Measurements from ENCODE around the gene RAB3C. TPM values are rescaled to one million over a fixed set of nuclear protein-coding genes. Genes with fewer than 3 reads are reported as not detected.

The RAB3C gene
- total RNA-seq, 4 donors from 2014 or later = 1.1 to 2.7 (median 1.2) TPM; not detected in 1

DNA sequence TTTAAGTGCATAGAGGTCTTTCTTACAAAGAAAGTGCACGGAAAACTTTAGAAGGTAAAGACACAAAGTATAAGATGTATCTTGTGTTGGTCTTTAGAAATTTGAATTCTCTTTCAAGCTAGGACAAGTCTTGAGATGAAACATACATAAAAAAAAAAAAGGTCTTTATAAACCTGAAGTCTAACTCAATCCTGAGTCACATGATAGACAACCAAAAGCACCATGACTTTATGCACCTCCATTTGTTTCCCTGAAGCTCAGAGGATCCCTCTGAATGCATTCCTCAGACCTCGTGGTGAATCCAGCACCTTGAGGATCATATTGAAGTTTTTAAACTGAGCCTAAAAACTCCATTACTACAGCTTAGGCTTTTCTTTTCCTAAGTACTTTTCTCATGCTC, 91.8 kb downstream of the RAB3C start:
- TF ChIP-seq POLR2A (IDR thresholded peaks at IDR 0.05) = no peak
- TF ChIP-seq, protein P1, sequence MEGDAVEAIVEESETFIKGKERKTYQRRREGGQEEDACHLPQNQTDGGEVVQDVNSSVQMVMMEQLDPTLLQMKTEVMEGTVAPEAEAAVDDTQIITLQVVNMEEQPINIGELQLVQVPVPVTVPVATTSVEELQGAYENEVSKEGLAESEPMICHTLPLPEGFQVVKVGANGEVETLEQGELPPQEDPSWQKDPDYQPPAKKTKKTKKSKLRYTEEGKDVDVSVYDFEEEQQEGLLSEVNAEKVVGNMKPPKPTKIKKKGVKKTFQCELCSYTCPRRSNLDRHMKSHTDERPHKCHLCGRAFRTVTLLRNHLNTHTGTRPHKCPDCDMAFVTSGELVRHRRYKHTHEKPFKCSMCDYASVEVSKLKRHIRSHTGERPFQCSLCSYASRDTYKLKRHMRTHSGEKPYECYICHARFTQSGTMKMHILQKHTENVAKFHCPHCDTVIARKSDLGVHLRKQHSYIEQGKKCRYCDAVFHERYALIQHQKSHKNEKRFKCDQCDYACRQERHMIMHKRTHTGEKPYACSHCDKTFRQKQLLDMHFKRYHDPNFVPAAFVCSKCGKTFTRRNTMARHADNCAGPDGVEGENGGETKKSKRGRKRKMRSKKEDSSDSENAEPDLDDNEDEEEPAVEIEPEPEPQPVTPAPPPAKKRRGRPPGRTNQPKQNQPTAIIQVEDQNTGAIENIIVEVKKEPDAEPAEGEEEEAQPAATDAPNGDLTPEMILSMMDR (IDR thresholded peaks at IDR 0.05) = no peak
- Histone ChIP-seq H3K9me3 (no peaks in the 10 kb centered on the region), H3K4me1 (no peaks in the 10 kb centered on the region), H3K27me3 (no peaks in the 10 kb centered on the region), H3K36me3 (no peaks in the 10 kb centered on the region), H3K4me3 (no peak overlapping the region), H3K27ac (no peak overlapping the region)
- no peak for DNase-seq

DNA sequence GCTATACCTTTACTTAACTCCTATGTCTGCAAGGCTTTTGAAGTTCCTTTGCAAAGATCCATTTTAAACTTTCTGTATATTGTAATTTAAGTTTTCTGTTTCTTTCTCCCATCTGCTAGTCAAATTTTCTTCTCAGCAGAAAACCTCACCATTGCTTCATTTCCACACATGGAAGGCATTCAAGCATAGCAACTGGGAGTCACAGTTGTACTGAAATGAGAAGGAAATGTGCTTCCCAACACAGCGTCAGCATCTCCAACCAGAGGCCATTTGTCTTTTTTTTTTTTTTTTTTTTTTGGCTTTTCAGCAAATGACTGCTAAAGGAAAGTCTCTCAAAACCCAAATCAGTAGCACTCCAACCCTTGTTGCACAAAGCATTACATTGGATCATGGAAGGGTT, 92.5 kb downstream of the RAB3C start:
- no peak overlapping the region for H3K4me3 ChIP-seq
- no peak for DNase-seq
- H3K27me3 ChIP-seq = no peaks in the 10 kb centered on the region
- no peaks in the 10 kb centered on the region for H3K4me1 ChIP-seq
- H3K36me3 ChIP-seq = no peaks in the 10 kb centered on the region
- no peaks in the 10 kb centered on the region for H3K9me3 ChIP-seq
- TF ChIP-seq POLR2A (IDR thresholded peaks at IDR 0.05) = no peak
- TF ChIP-seq, protein P1 (IDR thresholded peaks at IDR 0.05) = no peak
- no peak overlapping the region for H3K27ac ChIP-seq

DNA sequence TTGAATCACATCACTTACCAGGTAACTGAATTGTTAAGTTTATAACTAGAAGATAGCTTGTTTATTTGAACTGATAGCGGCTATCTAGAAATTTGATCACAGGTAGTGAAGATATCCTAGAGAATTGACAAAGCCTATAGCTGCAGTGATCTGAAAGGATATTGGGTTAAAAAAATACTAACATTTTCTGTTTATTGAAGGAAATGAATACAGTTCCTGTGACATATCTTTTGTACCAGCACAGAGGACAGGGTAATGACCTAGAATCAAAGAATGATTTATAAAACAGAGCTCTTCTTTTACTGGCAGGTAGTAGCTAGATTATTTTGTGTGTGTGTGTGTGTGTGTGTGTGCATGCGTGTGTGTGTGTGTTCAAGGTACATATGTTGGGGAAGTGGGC, 94.8 kb downstream of the RAB3C start:
- Histone ChIP-seq H3K4me1 (no peaks in the 10 kb centered on the region), H3K4me3 (no peak overlapping the region), H3K36me3 (no peaks in the 10 kb centered on the region), H3K27ac (no peak overlapping the region), H3K27me3 (no peaks in the 10 kb centered on the region), H3K9me3 (no peaks in the 10 kb centered on the region)
- no peak for DNase-seq
- TF ChIP-seq POLR2A (IDR thresholded peaks at IDR 0.05) = no peak
- TF ChIP-seq, protein P1 (IDR thresholded peaks at IDR 0.05) = no peak

DNA sequence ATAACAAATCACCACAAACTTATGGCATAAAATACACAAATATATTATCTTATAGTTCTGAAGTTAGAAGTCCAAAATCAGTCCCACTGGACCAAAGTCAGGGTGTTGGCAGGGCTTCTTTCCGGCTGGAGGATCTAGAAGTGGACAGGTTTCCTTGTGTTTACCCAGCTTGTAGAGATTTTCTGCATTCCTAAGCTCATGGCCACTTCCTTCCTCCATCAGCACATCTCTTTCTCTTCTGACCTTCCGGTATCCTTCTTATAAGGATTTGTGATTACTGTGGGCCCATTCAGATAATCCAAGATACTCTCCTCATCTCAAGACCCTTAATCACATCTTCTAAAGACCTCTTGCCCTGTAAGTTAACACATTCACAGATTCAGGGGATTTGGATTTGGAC, 97.6 kb downstream of the RAB3C start:
- no peak overlapping the region for H3K4me3 ChIP-seq
- H3K4me1 ChIP-seq = no peaks in the 10 kb centered on the region
- no peaks in the 10 kb centered on the region for H3K9me3 ChIP-seq
- H3K27ac ChIP-seq = no peak overlapping the region
- DNase-seq = no peak
- no peak for TF ChIP-seq POLR2A (IDR thresholded peaks at IDR 0.05)
- TF ChIP-seq, protein P1 (IDR thresholded peaks at IDR 0.05) = no peak
- no peaks in the 10 kb centered on the region for H3K36me3 ChIP-seq
- no peaks in the 10 kb centered on the region for H3K27me3 ChIP-seq

DNA sequence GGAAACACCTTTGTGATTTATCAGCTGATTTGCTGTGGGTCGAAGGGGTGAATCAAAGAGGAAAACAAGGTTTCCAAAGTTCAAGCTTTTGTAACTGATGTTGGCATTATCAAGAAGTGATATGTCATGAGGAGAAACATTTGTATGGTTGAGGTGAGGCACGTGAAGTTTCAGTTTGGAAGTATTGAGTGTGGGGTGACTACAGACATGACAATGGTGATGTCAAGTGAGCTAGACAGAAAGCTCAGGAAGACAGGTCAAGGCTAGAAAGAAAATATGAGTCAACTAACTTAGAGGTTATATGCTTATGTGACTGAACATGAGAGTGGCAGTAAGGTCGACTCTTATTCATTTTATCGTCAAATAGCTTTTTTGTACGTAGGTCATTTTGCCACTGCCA, 99.1 kb downstream of the RAB3C start:
- no peaks in the 10 kb centered on the region for H3K27me3 ChIP-seq
- no peaks in the 10 kb centered on the region for H3K36me3 ChIP-seq
- H3K4me3 ChIP-seq = no peak overlapping the region
- DNase-seq = no peak
- TF ChIP-seq, protein P1 (IDR thresholded peaks at IDR 0.05) = no peak
- TF ChIP-seq POLR2A (IDR thresholded peaks at IDR 0.05) = no peak
- H3K27ac ChIP-seq = no peak overlapping the region
- no peaks in the 10 kb centered on the region for H3K4me1 ChIP-seq
- H3K9me3 ChIP-seq = no peaks in the 10 kb centered on the region

DNA sequence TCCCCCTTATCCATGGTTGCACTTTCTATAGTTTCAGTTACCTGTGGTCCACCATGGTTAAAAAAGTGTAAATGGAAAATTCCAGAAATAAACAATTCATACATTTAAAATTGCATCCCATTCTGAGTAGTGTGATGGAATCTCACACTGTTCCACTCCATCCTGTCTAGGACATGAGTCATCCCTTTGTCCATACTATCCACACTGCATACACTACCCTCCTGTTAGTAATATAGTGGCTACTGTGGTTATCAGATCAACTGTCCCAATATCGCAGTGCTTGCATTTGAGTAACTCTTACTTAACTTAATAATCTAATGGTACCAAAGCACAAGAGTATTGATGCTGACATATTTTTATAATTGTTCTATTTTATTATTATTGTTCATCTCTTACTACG, 100.7 kb downstream of the RAB3C start:
- Histone ChIP-seq H3K4me3 (no peak overlapping the region), H3K36me3 (no peaks in the 10 kb centered on the region), H3K27ac (no peak overlapping the region), H3K4me1 (no peaks in the 10 kb centered on the region), H3K27me3 (no peaks in the 10 kb centered on the region), H3K9me3 (no peaks in the 10 kb centered on the region)
- TF ChIP-seq, protein P1 (IDR thresholded peaks at IDR 0.05) = no peak
- no peak for TF ChIP-seq POLR2A (IDR thresholded peaks at IDR 0.05)
- DNase-seq = no peak

Data from Peyer's patch (tissue), 4 donors.